Measurements from ENCODE around the gene FAM47E. TPM values are rescaled to one million over a fixed set of nuclear protein-coding genes. Genes with fewer than 3 reads are reported as not detected.

The FAM47E gene
- total RNA-seq, 3 donors from 2014 or later (not counting 1 experiment from before 2014, with no cell fraction given) = 0.21 to 0.85 TPM; not detected in 1

DNA sequence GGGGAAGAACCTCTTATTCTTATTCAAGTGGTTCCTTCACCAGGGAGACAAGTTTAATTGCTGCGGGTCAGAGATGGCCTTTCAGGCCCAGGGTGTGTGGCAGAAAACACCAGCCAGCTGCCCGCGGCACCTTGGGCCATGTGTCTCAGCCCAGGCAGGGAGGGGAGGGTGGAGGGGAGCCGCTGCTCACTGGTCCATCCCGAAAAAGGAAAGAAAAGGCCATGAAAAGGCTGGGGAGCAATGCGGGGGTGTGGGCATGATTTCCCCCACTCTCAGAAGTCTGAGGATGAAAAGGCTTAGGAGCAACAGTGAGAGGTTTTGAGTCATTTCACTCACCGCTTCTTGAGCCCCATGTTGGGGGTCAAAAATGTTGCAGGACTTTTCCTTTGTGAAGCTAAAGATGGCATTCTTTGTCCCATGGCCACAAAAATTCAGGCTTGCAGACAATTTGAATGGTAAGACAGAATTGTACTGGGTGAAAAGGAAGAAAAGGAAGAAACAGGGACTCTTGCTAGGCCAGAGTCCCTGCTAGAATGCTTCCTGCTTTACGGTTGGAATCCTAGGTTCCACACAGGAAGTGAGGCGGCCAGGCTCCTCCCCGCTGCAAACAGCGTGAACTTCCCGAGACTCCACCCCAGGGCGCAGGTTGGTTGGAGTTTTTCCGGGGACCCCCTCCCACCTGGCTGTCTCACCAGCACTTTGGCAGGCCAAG lies 17.4 kb upstream of the FAM47E start:
- intact Hi-C loops (cut with micrococcal nuclease) = no loop called here
- no peak overlapping the region for H3K27ac ChIP-seq (ENCODE audit: low read length)
- no peaks in the 10 kb centered on the region for H3K4me1 Mint-ChIP-seq
- 96% methylated on average over 14 of the region's 14 CpGs for WGBS (ENCODE audit: insufficient coverage)
- peaks cover 3% of the 10 kb centered on the region for H3K9me3 ChIP-seq (ENCODE audit: control insufficient read depth, insufficient read depth, low read length)
- H3K36me3 ChIP-seq (ENCODE audit: control insufficient read depth, insufficient read depth, low read length) = no peaks in the 10 kb centered on the region
- H3K4me3 Mint-ChIP-seq = no peak overlapping the region
- peaks cover 3% of the 10 kb centered on the region for H3K36me3 Mint-ChIP-seq
- DNase-seq (no peak), ATAC-seq (no peak)
- peaks cover 0 to 6% of the 10 kb centered on the region in 2 donors for H3K9me3 Mint-ChIP-seq
- H3K27me3 ChIP-seq (ENCODE audit: control insufficient read depth, insufficient read depth, low read length) = no peaks in the 10 kb centered on the region
- peaks cover 5 to 10% of the 10 kb centered on the region in 2 donors for H3K27me3 Mint-ChIP-seq (ENCODE audit: low read depth in 2 of 2)
- no peaks in the 10 kb centered on the region for H3K4me1 ChIP-seq (ENCODE audit: control insufficient read depth, insufficient read depth, low read length)
- TF ChIP-seq, protein P1, sequence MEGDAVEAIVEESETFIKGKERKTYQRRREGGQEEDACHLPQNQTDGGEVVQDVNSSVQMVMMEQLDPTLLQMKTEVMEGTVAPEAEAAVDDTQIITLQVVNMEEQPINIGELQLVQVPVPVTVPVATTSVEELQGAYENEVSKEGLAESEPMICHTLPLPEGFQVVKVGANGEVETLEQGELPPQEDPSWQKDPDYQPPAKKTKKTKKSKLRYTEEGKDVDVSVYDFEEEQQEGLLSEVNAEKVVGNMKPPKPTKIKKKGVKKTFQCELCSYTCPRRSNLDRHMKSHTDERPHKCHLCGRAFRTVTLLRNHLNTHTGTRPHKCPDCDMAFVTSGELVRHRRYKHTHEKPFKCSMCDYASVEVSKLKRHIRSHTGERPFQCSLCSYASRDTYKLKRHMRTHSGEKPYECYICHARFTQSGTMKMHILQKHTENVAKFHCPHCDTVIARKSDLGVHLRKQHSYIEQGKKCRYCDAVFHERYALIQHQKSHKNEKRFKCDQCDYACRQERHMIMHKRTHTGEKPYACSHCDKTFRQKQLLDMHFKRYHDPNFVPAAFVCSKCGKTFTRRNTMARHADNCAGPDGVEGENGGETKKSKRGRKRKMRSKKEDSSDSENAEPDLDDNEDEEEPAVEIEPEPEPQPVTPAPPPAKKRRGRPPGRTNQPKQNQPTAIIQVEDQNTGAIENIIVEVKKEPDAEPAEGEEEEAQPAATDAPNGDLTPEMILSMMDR (IDR thresholded peaks at IDR 0.05) = no peak
- H3K27ac Mint-ChIP-seq = no peak overlapping the region
- no peak overlapping the region for H3K4me3 ChIP-seq (ENCODE audit: low read length)

DNA sequence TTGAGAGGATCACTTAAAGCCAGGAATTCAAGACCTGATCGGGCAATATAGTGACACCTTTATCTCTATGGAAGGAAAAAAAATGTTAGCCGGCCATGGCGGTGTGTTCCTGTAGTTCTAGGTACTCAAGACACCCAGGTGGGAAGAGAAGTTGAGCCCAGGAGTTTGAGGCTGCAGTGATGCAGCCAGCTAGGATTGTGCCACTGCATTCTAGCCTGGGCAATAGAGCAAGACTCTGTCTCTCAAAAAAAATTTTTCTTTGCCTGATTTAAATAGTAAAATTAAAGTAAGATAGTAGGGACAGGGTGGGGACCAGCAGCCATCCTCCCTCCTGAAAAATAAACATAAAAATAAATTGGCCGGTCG lies 16.9 kb upstream of the FAM47E start:
- Mint-ChIP-seq H3K36me3 (peaks cover under 1% of the 10 kb centered on the region), H3K27me3 (ENCODE audit: low read depth in 2 of 2) (peaks cover 4 to 10% of the 10 kb centered on the region in 2 donors), H3K4me3 (no peak overlapping the region), H3K9me3 (peaks cover 0 to 2% of the 10 kb centered on the region in 2 donors), H3K4me1 (no peaks in the 10 kb centered on the region), H3K27ac (no peak overlapping the region)
- intact Hi-C loops (cut with micrococcal nuclease) = no loop called here
- DNase-seq = no peak
- Histone ChIP-seq H3K4me3 (ENCODE audit: low read length) (no peak overlapping the region), H3K4me1 (ENCODE audit: control insufficient read depth, insufficient read depth, low read length) (no peaks in the 10 kb centered on the region), H3K9me3 (ENCODE audit: control insufficient read depth, insufficient read depth, low read length) (no peaks in the 10 kb centered on the region), H3K36me3 (ENCODE audit: control insufficient read depth, insufficient read depth, low read length) (no peaks in the 10 kb centered on the region), H3K27me3 (ENCODE audit: control insufficient read depth, insufficient read depth, low read length) (no peaks in the 10 kb centered on the region), H3K27ac (ENCODE audit: low read length) (no peak overlapping the region)
- WGBS (ENCODE audit: insufficient coverage) = 97% methylated on average over 5 of the region's 5 CpGs
- ATAC-seq = no peak
- TF ChIP-seq, protein P1 (IDR thresholded peaks at IDR 0.05) = no peak

DNA sequence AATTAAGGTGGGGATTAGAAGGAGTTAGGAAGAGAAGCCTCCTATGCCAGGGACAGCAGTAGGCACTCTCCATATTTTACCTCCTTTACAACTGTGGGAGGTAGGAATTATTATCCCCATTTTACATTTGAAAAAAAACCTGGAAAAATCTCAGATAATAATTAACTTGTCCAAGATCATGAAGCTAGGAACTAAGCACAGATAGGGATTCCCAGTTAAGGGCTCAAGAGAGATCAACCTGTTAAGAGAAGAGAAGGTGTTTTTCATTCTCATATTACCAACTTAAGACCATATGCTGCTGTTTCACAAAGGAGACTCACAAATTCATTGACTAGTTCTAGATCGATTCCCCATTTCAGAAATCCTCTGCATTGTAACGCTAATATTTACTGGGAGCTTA lies 16.1 kb upstream of the FAM47E start:
- Mint-ChIP-seq H3K36me3 (peaks cover 8% of the 10 kb centered on the region), H3K4me1 (no peaks in the 10 kb centered on the region), H3K27me3 (ENCODE audit: low read depth in 2 of 2) (peaks cover 11 to 12% of the 10 kb centered on the region in 2 donors), H3K4me3 (no peak overlapping the region), H3K9me3 (peaks cover 0 to 5% of the 10 kb centered on the region in 2 donors), H3K27ac (no peak overlapping the region)
- H3K27ac ChIP-seq (ENCODE audit: low read length) = no peak overlapping the region
- TF ChIP-seq, protein P1 (IDR thresholded peaks at IDR 0.05) = no peak
- WGBS (ENCODE audit: insufficient coverage) = no CpG with 5 or more reads among the region's 2 CpGs
- ATAC-seq = no peak
- no peaks in the 10 kb centered on the region for H3K36me3 ChIP-seq (ENCODE audit: control insufficient read depth, insufficient read depth, low read length)
- no peaks in the 10 kb centered on the region for H3K4me1 ChIP-seq (ENCODE audit: control insufficient read depth, insufficient read depth, low read length)
- intact Hi-C loops (cut with micrococcal nuclease) = no loop called here
- DNase-seq = no peak
- H3K9me3 ChIP-seq (ENCODE audit: control insufficient read depth, insufficient read depth, low read length) = peaks cover 2% of the 10 kb centered on the region
- H3K27me3 ChIP-seq (ENCODE audit: control insufficient read depth, insufficient read depth, low read length) = no peaks in the 10 kb centered on the region
- no peak overlapping the region for H3K4me3 ChIP-seq (ENCODE audit: low read length)

DNA sequence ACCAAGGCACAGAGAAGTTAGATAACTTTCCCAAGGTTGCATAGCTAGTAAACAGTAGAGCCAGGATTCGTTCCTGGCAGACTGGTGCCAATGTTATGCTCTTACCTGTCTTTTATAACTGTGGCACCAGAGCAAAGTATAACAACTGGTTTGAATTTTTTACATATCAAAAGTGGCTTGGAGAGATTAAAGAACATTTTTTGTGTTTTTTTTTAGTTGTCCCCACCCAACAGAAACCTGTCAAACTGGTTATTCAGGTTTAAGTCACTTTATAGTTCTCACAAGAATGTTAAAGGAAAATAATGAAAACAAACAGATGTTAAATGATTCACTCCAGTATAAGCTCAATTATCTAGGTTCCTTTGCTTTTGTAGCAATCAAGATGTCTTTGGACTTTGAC lies 15.6 kb upstream of the FAM47E start:
- Histone ChIP-seq H3K4me3 (ENCODE audit: low read length) (no peak overlapping the region), H3K36me3 (ENCODE audit: control insufficient read depth, insufficient read depth, low read length) (no peaks in the 10 kb centered on the region), H3K4me1 (ENCODE audit: control insufficient read depth, insufficient read depth, low read length) (no peaks in the 10 kb centered on the region), H3K9me3 (ENCODE audit: control insufficient read depth, insufficient read depth, low read length) (peaks cover 3% of the 10 kb centered on the region), H3K27ac (ENCODE audit: low read length) (no peak overlapping the region), H3K27me3 (ENCODE audit: control insufficient read depth, insufficient read depth, low read length) (no peaks in the 10 kb centered on the region)
- Mint-ChIP-seq H3K27ac (no peak overlapping the region), H3K4me1 (no peaks in the 10 kb centered on the region), H3K36me3 (peaks cover 13% of the 10 kb centered on the region), H3K4me3 (no peak overlapping the region), H3K27me3 (ENCODE audit: low read depth in 2 of 2) (peaks cover 16 to 17% of the 10 kb centered on the region in 2 donors), H3K9me3 (peaks cover 4 to 10% of the 10 kb centered on the region in 2 donors)
- TF ChIP-seq, protein P1 (IDR thresholded peaks at IDR 0.05) = no peak
- intact Hi-C loops (cut with micrococcal nuclease) = no loop called here
- ATAC-seq (no peak), DNase-seq (no peak)
- 89% methylated on average over 1 of the region's 1 CpG for WGBS (ENCODE audit: insufficient coverage)

Measured in natural killer cell (primary cell).